ENCODE data around the gene PRSS1. TPM values are rescaled to one million over a fixed set of nuclear protein-coding genes. Genes with fewer than 3 reads are reported as not detected.
A peak's percentile ranks its signal among the peaks of the same experiment; 100 is the strongest.

PRSS1 gene
- total RNA-seq, 2 donors from 2014 or later = not detected

GRCh38 chr7:142787034-142787768 is 37.9 kb downstream of the PRSS1 start:
- H3K9me3 Mint-ChIP-seq = no peaks in the 10 kb centered on the region
- H3K27ac Mint-ChIP-seq = peak overlapping the region; percentile 94 to 97
- peak overlapping the region; percentile 93 for H3K4me3 Mint-ChIP-seq
- H3K27me3 Mint-ChIP-seq = no peaks in the 10 kb centered on the region
- peaks cover 6% of the 10 kb centered on the region for H3K36me3 Mint-ChIP-seq
- ATAC-seq = no peak
- H3K4me1 Mint-ChIP-seq (ENCODE audit: low read depth in 2 of 2) = peaks cover 57 to 81% of the 10 kb centered on the region in 2 donors
- DNase-seq (ENCODE audit: low spot score) = no peak

GRCh38 chr7:142787783-142788182 is 38.5 kb downstream of the PRSS1 start:
- DNase-seq (ENCODE audit: low spot score) (no peak), ATAC-seq (no peak)
- H3K9me3 Mint-ChIP-seq = no peaks in the 10 kb centered on the region
- H3K27ac Mint-ChIP-seq = peak overlapping the region; percentile 94 to 97
- peak overlapping the region; percentile 93 for H3K4me3 Mint-ChIP-seq
- no peaks in the 10 kb centered on the region for H3K27me3 Mint-ChIP-seq
- peaks cover 6% of the 10 kb centered on the region for H3K36me3 Mint-ChIP-seq
- H3K4me1 Mint-ChIP-seq (ENCODE audit: low read depth in 2 of 2) = peaks cover 59 to 81% of the 10 kb centered on the region in 2 donors

GRCh38 chr7:142788303-142789289 is 39.3 kb downstream of the PRSS1 start:
- Mint-ChIP-seq H3K4me3 (peak overlapping the region; percentile 93), H3K27ac (peak overlapping the region; percentile 94 to 97), H3K4me1 (ENCODE audit: low read depth in 2 of 2) (peaks cover 56 to 80% of the 10 kb centered on the region in 2 donors), H3K36me3 (peaks cover 11% of the 10 kb centered on the region), H3K27me3 (no peaks in the 10 kb centered on the region), H3K9me3 (no peaks in the 10 kb centered on the region)
- ATAC-seq (peak; percentile 65 to 68), DNase-seq (ENCODE audit: low spot score) (no peak)

GRCh38 chr7:142789441-142789840 is 40.2 kb downstream of the PRSS1 start:
- peaks cover 58 to 85% of the 10 kb centered on the region in 2 donors for H3K4me1 Mint-ChIP-seq (ENCODE audit: low read depth in 2 of 2)
- no peaks in the 10 kb centered on the region for H3K9me3 Mint-ChIP-seq
- no peak for ATAC-seq
- H3K4me3 Mint-ChIP-seq = peak overlapping the region; percentile 93
- no peak for DNase-seq (ENCODE audit: low spot score)
- H3K36me3 Mint-ChIP-seq = peaks cover 11% of the 10 kb centered on the region
- peak overlapping the region; percentile 94 to 97 for H3K27ac Mint-ChIP-seq
- no peaks in the 10 kb centered on the region for H3K27me3 Mint-ChIP-seq

- ATAC-seq = no peak
- DNase-seq (ENCODE audit: low spot score) = no peak
- peak overlapping the region; percentile 93 for H3K4me3 Mint-ChIP-seq
- peak overlapping the region; percentile 94 to 97 for H3K27ac Mint-ChIP-seq
- no peaks in the 10 kb centered on the region for H3K9me3 Mint-ChIP-seq
- peaks cover 11% of the 10 kb centered on the region for H3K36me3 Mint-ChIP-seq
- H3K4me1 Mint-ChIP-seq (ENCODE audit: low read depth in 2 of 2) = peaks cover 64 to 87% of the 10 kb centered on the region in 2 donors
- no peaks in the 10 kb centered on the region for H3K27me3 Mint-ChIP-seq
Observed at GRCh38 chr7:142790056-142790455, 40.8 kb downstream of the PRSS1 start.

GRCh38 chr7:142790555-142790954 is 41.3 kb downstream of the PRSS1 start:
- peaks cover 65 to 87% of the 10 kb centered on the region in 2 donors for H3K4me1 Mint-ChIP-seq (ENCODE audit: low read depth in 2 of 2)
- H3K27me3 Mint-ChIP-seq = no peaks in the 10 kb centered on the region
- DNase-seq (ENCODE audit: low spot score) (no peak), ATAC-seq (no peak)
- no peaks in the 10 kb centered on the region for H3K9me3 Mint-ChIP-seq
- peaks cover 11% of the 10 kb centered on the region for H3K36me3 Mint-ChIP-seq
- H3K4me3 Mint-ChIP-seq = peak overlapping the region; percentile 93
- H3K27ac Mint-ChIP-seq = peak overlapping the region; percentile 94 to 97

GRCh38 chr7:142791502-142791901 is 42.2 kb downstream of the PRSS1 start:
- peaks cover 66 to 86% of the 10 kb centered on the region in 2 donors for H3K4me1 Mint-ChIP-seq (ENCODE audit: low read depth in 2 of 2)
- ATAC-seq (no peak), DNase-seq (ENCODE audit: low spot score) (no peak)
- peak overlapping the region; percentile 94 to 97 for H3K27ac Mint-ChIP-seq
- H3K36me3 Mint-ChIP-seq = peaks cover 11% of the 10 kb centered on the region
- no peaks in the 10 kb centered on the region for H3K9me3 Mint-ChIP-seq
- H3K27me3 Mint-ChIP-seq = no peaks in the 10 kb centered on the region
- H3K4me3 Mint-ChIP-seq = peak overlapping the region; percentile 93

GRCh38 chr7:142792129-142792528 is 42.9 kb downstream of the PRSS1 start:
- no peaks in the 10 kb centered on the region for H3K9me3 Mint-ChIP-seq
- H3K27ac Mint-ChIP-seq = peak overlapping the region; percentile 94 to 97
- H3K4me1 Mint-ChIP-seq (ENCODE audit: low read depth in 2 of 2) = peaks cover 63 to 82% of the 10 kb centered on the region in 2 donors
- H3K27me3 Mint-ChIP-seq = no peaks in the 10 kb centered on the region
- H3K4me3 Mint-ChIP-seq = peak overlapping the region; percentile 6
- H3K36me3 Mint-ChIP-seq = peaks cover 11% of the 10 kb centered on the region
- no peak for ATAC-seq
- DNase-seq (ENCODE audit: low spot score) = no peak

GRCh38 chr7:142792593-142792992 is 43.3 kb downstream of the PRSS1 start:
- ATAC-seq = no peak
- H3K27me3 Mint-ChIP-seq = no peaks in the 10 kb centered on the region
- H3K27ac Mint-ChIP-seq = peak overlapping the region; percentile 94 to 97
- H3K4me1 Mint-ChIP-seq (ENCODE audit: low read depth in 2 of 2) = peaks cover 62 to 79% of the 10 kb centered on the region in 2 donors
- peaks cover 13% of the 10 kb centered on the region for H3K36me3 Mint-ChIP-seq
- H3K4me3 Mint-ChIP-seq = no peak overlapping the region
- H3K9me3 Mint-ChIP-seq = no peaks in the 10 kb centered on the region
- DNase-seq (ENCODE audit: low spot score) = no peak

- DNase-seq (ENCODE audit: low spot score) (no peak), ATAC-seq (no peak)
- H3K27me3 Mint-ChIP-seq = no peaks in the 10 kb centered on the region
- peak overlapping the region; percentile 94 to 97 for H3K27ac Mint-ChIP-seq
- H3K4me1 Mint-ChIP-seq (ENCODE audit: low read depth in 2 of 2) = peaks cover 62 to 79% of the 10 kb centered on the region in 2 donors
- no peak overlapping the region for H3K4me3 Mint-ChIP-seq
- no peaks in the 10 kb centered on the region for H3K9me3 Mint-ChIP-seq
- H3K36me3 Mint-ChIP-seq = peaks cover 16% of the 10 kb centered on the region
Observed at GRCh38 chr7:142793156-142793555, 43.9 kb downstream of the PRSS1 start.

GRCh38 chr7:142795339-142795863 is 46.1 kb downstream of the PRSS1 start:
- DNase-seq (ENCODE audit: low spot score) (peak; percentile 72), ATAC-seq (peak in 1 of 2 donors; percentile 37)
- Mint-ChIP-seq H3K27ac (peak overlapping the region; percentile 94 to 97), H3K27me3 (no peaks in the 10 kb centered on the region), H3K36me3 (peaks cover 21% of the 10 kb centered on the region), H3K4me1 (ENCODE audit: low read depth in 2 of 2) (peaks cover 69 to 79% of the 10 kb centered on the region in 2 donors), H3K9me3 (no peaks in the 10 kb centered on the region), H3K4me3 (peak overlapping the region; percentile 98)

- ATAC-seq = no peak
- peaks cover 25% of the 10 kb centered on the region for H3K36me3 Mint-ChIP-seq
- peak overlapping the region; percentile 94 to 97 for H3K27ac Mint-ChIP-seq
- no peak for DNase-seq (ENCODE audit: low spot score)
- peak overlapping the region; percentile 98 for H3K4me3 Mint-ChIP-seq
- H3K4me1 Mint-ChIP-seq (ENCODE audit: low read depth in 2 of 2) = peaks cover 70 to 79% of the 10 kb centered on the region in 2 donors
- no peaks in the 10 kb centered on the region for H3K9me3 Mint-ChIP-seq
- H3K27me3 Mint-ChIP-seq = no peaks in the 10 kb centered on the region
Observed at GRCh38 chr7:142796001-142796500, 46.8 kb downstream of the PRSS1 start.
